ENCODE data around the gene ASPDH. TPM values are rescaled to one million over a fixed set of nuclear protein-coding genes. Genes with fewer than 3 reads are reported as not detected.

The ASPDH gene
- total and polyA plus RNA-seq, 7 experiments from 2014 or later: not detected

DNA sequence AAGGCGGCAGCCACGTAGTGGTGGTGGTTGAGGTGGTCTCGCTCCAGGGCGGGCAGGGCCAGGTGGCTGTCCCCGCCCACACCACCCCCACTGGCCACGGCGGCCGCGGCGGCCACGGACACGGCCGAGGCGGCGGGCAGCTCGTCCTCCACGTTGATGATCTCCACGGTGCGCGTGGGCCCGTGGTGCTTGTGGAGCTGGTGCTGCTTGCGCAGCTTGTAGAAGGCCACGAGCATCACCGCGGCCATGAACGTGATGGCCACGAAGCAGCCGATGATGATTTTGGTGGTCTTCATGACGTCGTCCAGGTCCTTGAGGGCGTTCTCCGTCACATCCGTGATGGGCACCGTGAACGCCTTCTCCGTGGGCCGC lies 4.0 kb upstream of the ASPDH start:
- intact Hi-C loops (cut with micrococcal nuclease): no loop called here
- CTCF ChIA-PET: no interaction called here
- no peaks in the 10 kb centered on the region for H3K36me3 ChIP-seq (ENCODE audit: control insufficient read depth in 2 of 3, insufficient read depth in 3 of 3, low read length in 3 of 3)
- Mint-ChIP-seq H3K27ac (no peak overlapping the region), H3K27me3 (peaks cover 0 to 17% (median 6%) of the 10 kb centered on the region in 5 donors), H3K4me3 (no peak overlapping the region), H3K36me3 (no peaks in the 10 kb centered on the region), H3K9me3 (no peaks in the 10 kb centered on the region), H3K4me1 (peaks cover 0 to 5% (median 0%) of the 10 kb centered on the region in 7 donors)
- H3K9me3 ChIP-seq (ENCODE audit: control insufficient read depth in 2 of 3, low read length in 3 of 3): no peaks in the 10 kb centered on the region
- POLR2A ChIA-PET: no interaction called here
- H3K4me1 ChIP-seq (ENCODE audit: control insufficient read depth in 2 of 2, insufficient read depth in 2 of 2, low read length in 2 of 2): no peaks in the 10 kb centered on the region
- ATAC-seq (no peak), DNase-seq (no peak)
- no peak overlapping the region for H3K4me3 ChIP-seq (ENCODE audit: low read length)
- H3K27me3 ChIP-seq (ENCODE audit: control insufficient read depth in 2 of 2, insufficient read depth in 2 of 2, low read length in 2 of 2): no peaks in the 10 kb centered on the region
- no peak overlapping the region for H3K27ac ChIP-seq (ENCODE audit: low read depth, low read length)

DNA sequence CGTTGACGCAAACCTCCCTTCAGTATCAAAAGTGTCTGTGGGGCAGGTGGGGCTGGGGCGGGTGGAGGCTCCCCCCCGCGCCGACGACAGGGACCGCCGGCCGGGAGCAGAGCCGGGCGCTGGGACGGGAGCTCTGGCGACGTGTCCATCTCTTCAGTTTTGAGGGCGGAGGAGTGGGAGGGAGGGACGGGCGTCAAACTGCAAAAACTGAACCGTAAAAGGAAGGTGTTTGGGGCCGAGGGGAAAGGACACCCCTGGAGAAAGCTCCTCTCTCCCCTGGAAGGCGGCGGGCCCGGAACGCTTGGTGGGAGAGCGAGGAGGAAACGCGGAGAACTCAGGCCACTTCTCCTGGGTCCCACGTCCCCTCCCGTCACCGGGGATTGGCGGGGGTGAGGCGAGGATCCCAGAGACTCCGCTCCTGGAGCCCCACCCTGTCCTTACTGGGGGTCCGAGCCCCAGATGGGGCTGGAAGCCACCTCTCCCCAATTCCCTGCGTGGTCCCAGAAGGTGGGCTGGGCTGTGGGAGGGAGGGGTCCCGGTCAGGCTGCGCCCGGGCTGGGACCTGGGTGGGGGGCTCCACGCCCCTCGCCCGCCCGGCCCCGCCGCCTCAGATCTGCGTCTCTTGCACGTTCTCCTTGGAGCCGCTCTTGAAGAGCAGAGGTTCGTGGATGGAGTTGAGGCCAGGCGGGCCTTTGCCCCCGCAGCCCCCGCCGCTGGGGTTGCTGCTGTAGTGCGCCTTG lies 3.4 kb upstream of the ASPDH start:
- DNase-seq: no peak
- no peak overlapping the region for H3K4me3 Mint-ChIP-seq
- no peaks in the 10 kb centered on the region for H3K36me3 ChIP-seq (ENCODE audit: control insufficient read depth in 2 of 3, insufficient read depth in 3 of 3, low read length in 3 of 3)
- H3K27me3 ChIP-seq (ENCODE audit: control insufficient read depth in 2 of 2, insufficient read depth in 2 of 2, low read length in 2 of 2): no peaks in the 10 kb centered on the region
- no peaks in the 10 kb centered on the region for H3K9me3 ChIP-seq (ENCODE audit: control insufficient read depth in 2 of 3, low read length in 3 of 3)
- POLR2A ChIA-PET: no interaction called here
- H3K27ac Mint-ChIP-seq: no peak overlapping the region
- H3K4me1 ChIP-seq (ENCODE audit: control insufficient read depth in 2 of 2, insufficient read depth in 2 of 2, low read length in 2 of 2): peaks cover 0 to under 1% of the 10 kb centered on the region in 2 donors
- CTCF ChIA-PET: no interaction called here
- no peak overlapping the region for H3K27ac ChIP-seq (ENCODE audit: low read depth, low read length)
- H3K4me3 ChIP-seq (ENCODE audit: low read length): no peak overlapping the region
- no peak for ATAC-seq
- H3K36me3 Mint-ChIP-seq: no peaks in the 10 kb centered on the region
- H3K9me3 Mint-ChIP-seq: no peaks in the 10 kb centered on the region
- peaks cover 0 to 5% (median 0%) of the 10 kb centered on the region in 7 donors for H3K4me1 Mint-ChIP-seq
- peaks cover 0 to 17% (median 6%) of the 10 kb centered on the region in 5 donors for H3K27me3 Mint-ChIP-seq
- intact Hi-C loops (cut with micrococcal nuclease): no loop called here

DNA sequence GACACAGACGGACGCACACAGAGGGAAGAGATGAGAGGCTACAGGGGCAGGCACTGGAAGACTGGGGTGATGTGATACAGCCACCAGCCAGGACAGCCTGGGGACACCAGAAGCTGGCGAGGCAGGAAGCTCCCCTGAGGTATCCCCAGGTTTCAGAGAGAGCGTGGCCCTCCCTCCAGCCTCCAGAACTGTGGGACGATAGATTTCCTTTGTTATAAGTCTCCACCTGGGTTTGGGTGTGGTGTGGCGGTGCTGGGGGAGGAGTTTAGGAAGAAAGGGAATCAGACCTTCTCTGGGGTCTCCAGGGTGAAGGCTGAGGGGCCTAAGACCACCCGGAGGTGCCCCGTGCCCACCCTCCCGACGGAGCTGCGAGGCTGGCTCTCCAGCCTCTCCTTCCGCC lies 2.7 kb upstream of the ASPDH start:
- no peaks in the 10 kb centered on the region for H3K9me3 Mint-ChIP-seq
- peaks cover 0 to 9% (median 4%) of the 10 kb centered on the region in 7 donors for H3K4me1 Mint-ChIP-seq
- POLR2A ChIA-PET: no interaction called here
- H3K4me3 Mint-ChIP-seq: no peak overlapping the region
- no peaks in the 10 kb centered on the region for H3K27me3 ChIP-seq (ENCODE audit: control insufficient read depth in 2 of 2, insufficient read depth in 2 of 2, low read length in 2 of 2)
- H3K9me3 ChIP-seq (ENCODE audit: control insufficient read depth in 2 of 3, low read length in 3 of 3): no peaks in the 10 kb centered on the region
- DNase-seq: no peak
- H3K4me1 ChIP-seq (ENCODE audit: control insufficient read depth in 2 of 2, insufficient read depth in 2 of 2, low read length in 2 of 2): peaks cover 6 to 7% of the 10 kb centered on the region in 2 donors
- intact Hi-C loops (cut with micrococcal nuclease): no loop called here
- ATAC-seq: no peak
- no peak overlapping the region for H3K27ac ChIP-seq (ENCODE audit: low read depth, low read length)
- peaks cover 0 to 1% (median 0%) of the 10 kb centered on the region in 5 donors for H3K36me3 Mint-ChIP-seq
- no peak overlapping the region for H3K4me3 ChIP-seq (ENCODE audit: low read length)
- no peaks in the 10 kb centered on the region for H3K36me3 ChIP-seq (ENCODE audit: control insufficient read depth in 2 of 3, insufficient read depth in 3 of 3, low read length in 3 of 3)
- no peak overlapping the region for H3K27ac Mint-ChIP-seq
- CTCF ChIA-PET: no interaction called here
- peaks cover 0 to 17% (median 6%) of the 10 kb centered on the region in 5 donors for H3K27me3 Mint-ChIP-seq

DNA sequence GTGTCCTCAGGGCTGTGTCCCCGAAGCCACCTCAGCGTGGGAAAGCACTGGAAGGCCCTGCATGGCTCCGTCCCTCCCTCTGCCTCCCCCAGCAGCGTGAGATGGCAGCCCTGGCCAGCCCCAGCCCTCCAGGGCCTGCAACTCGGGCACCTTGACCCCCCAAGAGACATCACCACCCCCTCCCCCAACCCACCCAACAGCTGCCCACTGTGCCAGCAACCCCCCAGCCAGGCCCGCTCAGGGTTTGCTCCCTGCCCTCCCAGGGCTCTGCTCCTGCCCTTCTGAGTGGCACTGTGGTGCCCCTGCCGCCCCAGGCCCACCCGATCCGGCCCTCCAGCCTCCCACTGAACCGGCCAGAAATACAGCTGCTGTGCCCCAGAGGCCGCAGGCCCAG lies 1.5 kb upstream of the ASPDH start:
- H3K36me3 ChIP-seq (ENCODE audit: control insufficient read depth in 2 of 3, insufficient read depth in 3 of 3, low read length in 3 of 3): no peaks in the 10 kb centered on the region
- POLR2A ChIA-PET: no interaction called here
- Mint-ChIP-seq H3K27ac (no peak overlapping the region), H3K4me3 (no peak overlapping the region), H3K27me3 (peaks cover 0 to 17% (median 6%) of the 10 kb centered on the region in 5 donors), H3K4me1 (peaks cover 0 to 17% (median 15%) of the 10 kb centered on the region in 7 donors), H3K36me3 (peaks cover 0 to 6% (median 0%) of the 10 kb centered on the region in 5 donors), H3K9me3 (peaks cover 0 to 2% (median 0%) of the 10 kb centered on the region in 11 donors)
- no peak overlapping the region for H3K4me3 ChIP-seq (ENCODE audit: low read length)
- intact Hi-C loops (cut with micrococcal nuclease): no loop called here
- DNase-seq: no peak
- H3K27ac ChIP-seq (ENCODE audit: low read depth, low read length): no peak overlapping the region
- ATAC-seq: no peak
- H3K9me3 ChIP-seq (ENCODE audit: control insufficient read depth in 2 of 3, low read length in 3 of 3): no peaks in the 10 kb centered on the region
- CTCF ChIA-PET: no interaction called here
- H3K4me1 ChIP-seq (ENCODE audit: control insufficient read depth in 2 of 2, insufficient read depth in 2 of 2, low read length in 2 of 2): peaks cover 7 to 13% of the 10 kb centered on the region in 2 donors
- no peaks in the 10 kb centered on the region for H3K27me3 ChIP-seq (ENCODE audit: control insufficient read depth in 2 of 2, insufficient read depth in 2 of 2, low read length in 2 of 2)

DNA sequence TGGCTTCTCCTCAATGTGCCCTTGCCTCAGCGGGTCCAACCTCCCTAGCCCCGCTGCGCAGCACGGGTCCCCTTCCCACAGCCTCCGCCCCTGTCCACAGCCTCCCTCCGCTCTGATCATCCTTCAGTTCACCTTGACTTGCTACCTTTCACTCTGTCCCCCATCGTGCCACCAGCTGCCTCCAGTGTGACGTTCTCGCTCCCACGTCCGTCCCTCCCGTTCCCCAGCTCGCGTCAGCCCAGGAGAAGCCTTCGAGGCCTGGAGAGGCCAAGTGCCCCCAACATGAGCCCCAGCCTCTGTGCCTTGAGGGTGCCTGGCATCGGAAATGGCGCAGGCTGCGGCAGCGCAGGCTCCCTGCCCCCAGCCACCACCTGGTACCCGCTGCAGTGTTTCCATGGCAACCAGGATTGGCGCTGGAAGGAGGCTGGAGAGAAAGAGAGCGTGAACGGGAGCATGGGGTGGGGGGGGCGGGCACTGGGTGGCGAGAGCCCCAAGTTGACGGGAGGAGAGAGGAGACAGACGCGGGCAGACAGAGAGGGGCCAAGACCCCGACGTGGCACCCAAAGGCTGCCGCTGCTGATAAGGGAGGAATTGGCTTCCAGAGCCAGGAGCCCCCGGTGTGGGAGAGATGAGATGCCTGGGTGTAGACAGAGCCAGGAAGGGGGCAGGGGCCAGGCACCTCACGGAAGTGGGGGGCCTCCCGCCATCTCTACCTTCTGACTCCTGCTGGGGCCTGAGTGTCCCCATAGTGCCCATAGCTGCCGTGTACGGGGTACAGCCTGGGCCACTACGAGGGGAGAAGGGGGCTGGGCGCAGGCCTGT lies 844 bp upstream of the ASPDH start:
- H3K4me3 Mint-ChIP-seq: peak overlapping the region in 4 of 10 donors; percentile 12 to 39 (median 25)
- CTCF ChIA-PET: no interaction called here

DNA sequence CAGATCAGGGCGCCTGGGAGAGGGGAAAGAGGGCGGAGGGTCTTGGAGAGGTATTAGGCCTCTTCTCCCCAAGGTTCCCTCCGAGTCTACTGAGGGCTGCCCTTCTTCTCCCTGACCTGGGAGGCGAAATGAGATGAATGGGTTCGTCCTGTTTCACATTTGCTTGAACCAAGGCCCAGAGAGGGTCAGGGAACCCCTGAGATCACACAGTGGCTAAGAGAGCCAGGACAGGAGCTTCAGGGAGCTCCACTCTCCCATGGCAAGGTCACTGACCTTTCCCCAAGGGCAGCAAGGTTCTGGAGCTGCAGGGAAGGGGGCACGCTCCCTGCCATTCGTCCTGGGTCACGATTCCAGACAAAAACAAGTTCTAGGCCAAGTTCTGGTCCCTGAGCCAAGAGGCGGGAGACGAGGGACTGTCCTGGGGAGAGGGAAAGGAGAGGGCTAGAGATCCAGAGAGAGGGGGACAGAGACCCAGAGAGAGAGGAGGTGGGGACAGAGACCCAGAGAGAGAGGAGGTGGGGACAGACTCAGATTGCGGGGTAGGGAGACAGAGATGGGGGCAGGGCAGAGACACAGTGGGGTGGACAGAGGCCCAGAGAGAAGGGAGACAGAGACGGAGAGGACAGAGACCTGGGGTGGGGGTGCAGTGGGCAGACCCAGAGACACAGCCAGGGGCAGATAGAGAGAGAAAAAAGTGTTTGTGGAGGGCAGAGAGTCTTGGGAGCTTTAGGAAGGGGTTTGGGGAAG lies 541 bp downstream of the ASPDH start:
- intact Hi-C loops (cut with micrococcal nuclease): loop anchor here in 1 of 2 donors (5.0 kb wide), 1 partner anchor 1521 kb away; the partner anchor contains the start of genes GYS1 and RUVBL2
- H3K27ac ChIP-seq (ENCODE audit: low read depth, low read length): no peak overlapping the region
- Mint-ChIP-seq H3K27ac (peak overlapping the region in 5 of 9 donors; percentile 1 to 58 (median 43)), H3K4me1 (peaks cover 0 to 25% (median 19%) of the 10 kb centered on the region in 7 donors), H3K9me3 (peaks cover 0 to 2% (median 0%) of the 10 kb centered on the region in 11 donors), H3K4me3 (peak overlapping the region in 4 of 10 donors; percentile 26 to 71 (median 38)), H3K27me3 (peaks cover 0 to 17% (median 6%) of the 10 kb centered on the region in 5 donors), H3K36me3 (peaks cover 0 to 6% (median 0%) of the 10 kb centered on the region in 5 donors)
- no peaks in the 10 kb centered on the region for H3K9me3 ChIP-seq (ENCODE audit: control insufficient read depth in 2 of 3, low read length in 3 of 3)
- no peak for ATAC-seq
- H3K36me3 ChIP-seq (ENCODE audit: control insufficient read depth in 2 of 3, insufficient read depth in 3 of 3, low read length in 3 of 3): no peaks in the 10 kb centered on the region
- H3K4me3 ChIP-seq (ENCODE audit: low read length): no peak overlapping the region
- no peaks in the 10 kb centered on the region for H3K27me3 ChIP-seq (ENCODE audit: control insufficient read depth in 2 of 2, insufficient read depth in 2 of 2, low read length in 2 of 2)
- POLR2A ChIA-PET: no interaction called here
- CTCF ChIA-PET: no interaction called here
- H3K4me1 ChIP-seq (ENCODE audit: control insufficient read depth in 2 of 2, insufficient read depth in 2 of 2, low read length in 2 of 2): peaks cover 7 to 16% of the 10 kb centered on the region in 2 donors
- DNase-seq: no peak

More for the DNA sequence above, 844 bp upstream of the ASPDH start:
- peaks cover 0 to 17% (median 15%) of the 10 kb centered on the region in 7 donors for H3K4me1 Mint-ChIP-seq
- ATAC-seq: no peak
- H3K4me3 ChIP-seq (ENCODE audit: low read length): no peak overlapping the region
- no peak overlapping the region for H3K27ac ChIP-seq (ENCODE audit: low read depth, low read length)
- DNase-seq: no peak
- POLR2A ChIA-PET: no interaction called here
- peaks cover 0 to 6% (median 0%) of the 10 kb centered on the region in 5 donors for H3K36me3 Mint-ChIP-seq
- H3K9me3 Mint-ChIP-seq: peaks cover 0 to 2% (median 0%) of the 10 kb centered on the region in 11 donors
- H3K4me1 ChIP-seq (ENCODE audit: control insufficient read depth in 2 of 2, insufficient read depth in 2 of 2, low read length in 2 of 2): peaks cover 7 to 16% of the 10 kb centered on the region in 2 donors
- H3K27me3 Mint-ChIP-seq: peaks cover 0 to 17% (median 6%) of the 10 kb centered on the region in 5 donors
- intact Hi-C loops (cut with micrococcal nuclease): loop anchor here in 1 of 2 donors (5.0 kb wide), 1 partner anchor 1522 kb away; the partner anchor contains the start of genes GYS1 and RUVBL2
- H3K27me3 ChIP-seq (ENCODE audit: control insufficient read depth in 2 of 2, insufficient read depth in 2 of 2, low read length in 2 of 2): no peaks in the 10 kb centered on the region
- H3K27ac Mint-ChIP-seq: peak overlapping the region in 5 of 9 donors; percentile 28 to 84 (median 55)
- no peaks in the 10 kb centered on the region for H3K36me3 ChIP-seq (ENCODE audit: control insufficient read depth in 2 of 3, insufficient read depth in 3 of 3, low read length in 3 of 3)
- H3K9me3 ChIP-seq (ENCODE audit: control insufficient read depth in 2 of 3, low read length in 3 of 3): no peaks in the 10 kb centered on the region

Measured in naive thymus-derived CD4-positive, alpha-beta T cell (primary cell).